Adrenal gland (tissue), 5 donors: ENCODE data around the gene SGSH.

Experiments used
- CTCF ChIP-seq, 6 experiments: fragments of 450-650 bp in 4 of 6; fragments of 200-600 bp in 2 of 6; sonication (generic) in 1 of 6; IDR thresholded peaks; 1 replicate in 5 of 6; 2 replicates in 1 of 6; pipeline versions ENCODE4 v1.5.1 to v1.8.0; 2016 to 2021; ENCODE audit warnings: antibody characterized with exemption in 6 of 6, mild to moderate bottlenecking in 2 of 6, moderate library complexity in 1 of 6
- POLR2A ChIP-seq, 2 donors: fragments of 450-650 bp; IDR thresholded peaks; one replicate each; pipeline ENCODE4 v1.6.1; 2017; ENCODE audit warnings: antibody characterized with exemption in 2 of 2, mild to moderate bottlenecking in 2 of 2, moderate library complexity in 1 of 2
- donor health status: DM: no; HTN: no; CAD: no.

GRCh38 chr17:80225230-80225629 lies 5.1 kb upstream of the SGSH start:
- no peak for TF ChIP-seq POLR2A (IDR thresholded peaks at IDR 0.05)
- no peak for TF ChIP-seq CTCF (IDR thresholded peaks at IDR 0.05)
